Testis (tissue), 2 donors: Measurements from ENCODE around the gene DIAPH2.

ENCODE experiments used
- CTCF ChIP-seq, 3 experiments: fragments of 450-650 bp in 2 of 3; fragments of 200-600 bp in 1 of 3; sonication (generic) in 1 of 3; IDR thresholded peaks; one replicate each; pipeline ENCODE4 v1.5.1; 2016 to 2019; ENCODE audit warnings: antibody characterized with exemption in 3 of 3, mild to moderate bottlenecking in 2 of 3, moderate library complexity in 1 of 3
- POLR2A ChIP-seq: fragments of 450-650 bp; IDR thresholded peaks from one replicate; pipeline ENCODE4 v1.6.1; 2017; ENCODE audit warnings: antibody characterized with exemption, mild to moderate bottlenecking, moderate library complexity

GRCh38 chrX:97471071-97471470 is 786.4 kb downstream of the DIAPH2 start:
- TF ChIP-seq CTCF (IDR thresholded peaks at IDR 0.05) (no peak), POLR2A (no peak)
